C4-2B (cell line): ENCODE results near the gene DCST2.

Experiments used
- ZFX ChIP-seq: fragments of 450-650 bp; IDR thresholded peaks from 2 replicates; pipeline ENCODE4 v1.6.1; 2017
- TF ChIP-seq, protein P1 (sequence below): fragments of 450-650 bp; conservative IDR thresholded peaks from 2 replicates; pipeline ENCODE4 v1.5.1; 2017; ENCODE audit warnings: mild to moderate bottlenecking

DNA sequence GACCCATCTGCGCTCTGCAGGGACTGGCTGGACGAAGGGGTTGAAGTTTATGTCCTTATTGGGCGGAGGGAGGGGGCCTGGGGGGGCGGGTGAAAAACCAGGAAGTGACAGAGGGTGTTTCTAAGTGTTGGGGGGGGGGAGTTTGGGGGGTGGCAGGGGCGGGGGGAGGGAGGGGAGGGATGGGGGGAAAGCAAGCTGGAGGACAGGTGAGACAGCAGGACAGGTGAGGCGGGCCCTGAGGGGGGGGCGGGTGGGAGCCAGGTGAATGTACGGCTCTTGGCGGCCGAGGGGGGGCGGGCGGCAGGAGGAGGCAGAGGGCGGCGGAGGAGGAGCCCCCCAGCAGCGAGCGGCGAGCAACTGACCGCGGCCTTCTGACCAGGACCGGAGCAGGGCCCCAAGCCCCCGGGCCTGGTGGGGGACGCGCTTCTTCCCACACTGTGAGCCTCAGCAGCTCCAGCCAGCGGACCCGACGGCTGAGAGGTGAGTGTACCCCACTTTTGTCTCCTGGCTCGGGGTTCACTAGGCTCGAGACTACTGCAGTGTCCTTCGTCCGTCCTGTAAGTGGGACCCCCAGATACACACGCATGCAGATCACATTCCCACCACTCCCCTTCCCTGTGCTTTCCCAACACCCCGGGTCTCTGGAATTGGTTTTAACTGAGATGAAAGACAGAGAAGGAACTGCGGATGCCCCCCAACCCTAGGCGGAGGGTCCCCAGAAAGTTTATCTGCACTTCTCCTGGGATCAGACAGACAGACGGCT is 30.9 kb downstream of the DCST2 start, which contains the start of gene ZBTB7B:
- TF ChIP-seq, protein P1, sequence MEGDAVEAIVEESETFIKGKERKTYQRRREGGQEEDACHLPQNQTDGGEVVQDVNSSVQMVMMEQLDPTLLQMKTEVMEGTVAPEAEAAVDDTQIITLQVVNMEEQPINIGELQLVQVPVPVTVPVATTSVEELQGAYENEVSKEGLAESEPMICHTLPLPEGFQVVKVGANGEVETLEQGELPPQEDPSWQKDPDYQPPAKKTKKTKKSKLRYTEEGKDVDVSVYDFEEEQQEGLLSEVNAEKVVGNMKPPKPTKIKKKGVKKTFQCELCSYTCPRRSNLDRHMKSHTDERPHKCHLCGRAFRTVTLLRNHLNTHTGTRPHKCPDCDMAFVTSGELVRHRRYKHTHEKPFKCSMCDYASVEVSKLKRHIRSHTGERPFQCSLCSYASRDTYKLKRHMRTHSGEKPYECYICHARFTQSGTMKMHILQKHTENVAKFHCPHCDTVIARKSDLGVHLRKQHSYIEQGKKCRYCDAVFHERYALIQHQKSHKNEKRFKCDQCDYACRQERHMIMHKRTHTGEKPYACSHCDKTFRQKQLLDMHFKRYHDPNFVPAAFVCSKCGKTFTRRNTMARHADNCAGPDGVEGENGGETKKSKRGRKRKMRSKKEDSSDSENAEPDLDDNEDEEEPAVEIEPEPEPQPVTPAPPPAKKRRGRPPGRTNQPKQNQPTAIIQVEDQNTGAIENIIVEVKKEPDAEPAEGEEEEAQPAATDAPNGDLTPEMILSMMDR, result no peak
- TF ChIP-seq ZFX, result peak; percentile 53; the same call in 1 of the 2 replicates
